ENCODE data around the gene WDR5B. TPM values are rescaled to one million over a fixed set of nuclear protein-coding genes. Genes with fewer than 3 reads are reported as not detected.

WDR5B gene
- total and polyA plus RNA-seq, 10 of the 15 experiments (the other 5 are each of a cell fraction or from before 2014, with no cell fraction given): 1.7 to 7.9 (median 3.3) TPM

DNA sequence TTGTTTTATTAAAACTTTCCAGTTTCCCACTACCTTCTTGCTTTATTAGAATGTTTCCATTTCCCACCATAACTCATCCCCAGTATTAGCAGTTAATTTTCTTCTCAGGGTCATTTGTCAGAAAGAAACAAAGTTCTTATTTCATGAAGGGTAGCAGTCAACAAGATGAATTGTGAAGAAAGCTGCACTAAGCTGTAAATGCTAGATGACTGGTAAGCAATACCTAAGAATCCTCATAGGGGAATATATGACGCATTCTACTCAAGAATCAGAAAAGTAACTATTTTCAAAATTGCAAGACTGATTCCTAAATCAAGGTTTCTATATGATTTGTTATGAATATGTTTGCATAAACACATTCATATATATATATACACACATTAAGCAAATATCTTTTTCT, 48.8 kb upstream of the WDR5B start:
- H3K4me2 ChIP-seq (ENCODE audit: control insufficient read depth, insufficient read depth): no peak overlapping the region
- BruUV-seq (replicated peaks): no TSS peak
- no peaks in the 10 kb centered on the region for H4K20me1 ChIP-seq (ENCODE audit: control insufficient read depth, insufficient read depth)
- POLR2A ChIA-PET: interaction anchor here (1.3 to 1.4 kb wide), 2 partner anchors 18 to 50 kb away, joined by 3 to 7 read pairs; partner anchors contain the start of gene KPNA1
- FAIRE-seq (no peak), DNase-seq (ENCODE audit: low read depth, low spot score) (no peak), ATAC-seq (no peak)
- no peak overlapping the region for H3K27ac ChIP-seq (ENCODE audit: control insufficient read depth, insufficient read depth)
- intact Hi-C loops (cut with micrococcal nuclease; ENCODE audit: unreplicated experiment) (loop anchor here (5.0 kb wide), 1 partner anchor 213 kb away; no protein-coding TSS in a partner anchor), in situ Hi-C loops (cut with MboI) (no loop called here)
- 95% methylated on average over 1 of the region's 1 CpG for WGBS (ENCODE audit: insufficient coverage, insufficient replicate concordance, low lambda C conversion rate, missing lambda C conversion rate)
- CTCF ChIA-PET: interaction anchor here (0.6 to 1.6 kb wide), 4 partner anchors 15 to 72 kb away, joined by 3 to 4 read pairs (median 3); no protein-coding TSS in a partner anchor
- H3K9me3 ChIP-seq (replicated peaks; ENCODE audit: control insufficient read depth, insufficient read depth, low read length): no peaks in the 10 kb centered on the region
- no peak for TF ChIP-seq SMC3 (IDR thresholded peaks at IDR 0.05; ENCODE audit: borderline replicate concordance, low read length)
- TF ChIP-seq SMAD1 (IDR thresholded peaks at IDR 0.05; ENCODE audit: low read depth, partially characterized antibody): no peak
- TF ChIP-seq RBBP5 (conservative IDR thresholded peaks at IDR 0.05): no peak
- TF ChIP-seq GABPA (IDR thresholded peaks at IDR 0.05; ENCODE audit: low read depth): no peak
- TF ChIP-seq ZNF687 (IDR thresholded peaks at IDR 0.05): no peak
- TF ChIP-seq HCFC1 (IDR thresholded peaks at IDR 0.05; ENCODE audit: low read length): no peak
- no peak for TF ChIP-seq CTCF (IDR thresholded peaks at IDR 0.05 in 2 of 3, conservative IDR thresholded peaks at IDR 0.05 in 1 of 3; ENCODE audit: control insufficient read depth in 2 of 3, extremely low read depth in 1 of 3, insufficient read depth in 1 of 3, low read depth in 3 of 3, low read length in 3 of 3)
- TF ChIP-seq CBX3 (IDR thresholded peaks at IDR 0.05; ENCODE audit: borderline replicate concordance, low read depth): no peak
- no peak for TF ChIP-seq ASH2L (IDR thresholded peaks at IDR 0.05; ENCODE audit: borderline replicate concordance, low read depth)
- TF ChIP-seq, protein P1, sequence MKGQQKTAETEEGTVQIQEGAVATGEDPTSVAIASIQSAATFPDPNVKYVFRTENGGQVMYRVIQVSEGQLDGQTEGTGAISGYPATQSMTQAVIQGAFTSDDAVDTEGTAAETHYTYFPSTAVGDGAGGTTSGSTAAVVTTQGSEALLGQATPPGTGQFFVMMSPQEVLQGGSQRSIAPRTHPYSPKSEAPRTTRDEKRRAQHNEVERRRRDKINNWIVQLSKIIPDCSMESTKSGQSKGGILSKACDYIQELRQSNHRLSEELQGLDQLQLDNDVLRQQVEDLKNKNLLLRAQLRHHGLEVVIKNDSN (IDR thresholded peaks at IDR 0.05; ENCODE audit: borderline replicate concordance, extremely low read length, insufficient read depth, low read depth, low read length): no peak
- TF ChIP-seq EZH2 (IDR thresholded peaks at IDR 0.05; ENCODE audit: borderline replicate concordance, control insufficient read depth, low read depth, low read length): no peak
- no peak for TF ChIP-seq EP300 (IDR thresholded peaks at IDR 0.05; ENCODE audit: borderline replicate concordance in 1 of 2, control insufficient read depth in 1 of 2, low read depth in 2 of 2, low read length in 2 of 2)
- no peak for TF ChIP-seq RFX5 (IDR thresholded peaks at IDR 0.05; ENCODE audit: low read depth, low read length)
- H3K36me3 ChIP-seq (ENCODE audit: control insufficient read depth in 2 of 2, insufficient read depth in 2 of 2, low read length in 1 of 2): peaks cover 0 to 13% of the 10 kb centered on the region in 2 experiments
- H3K9ac ChIP-seq (ENCODE audit: control insufficient read depth, insufficient read depth, low read length): no peak overlapping the region
- H3K4me1 ChIP-seq (ENCODE audit: control insufficient read depth, insufficient read depth, low read length): peaks cover 13% of the 10 kb centered on the region
- no peaks in the 10 kb centered on the region for H3K27me3 ChIP-seq (replicated peaks in 1 of 2; ENCODE audit: control insufficient read depth in 2 of 2, insufficient read depth in 2 of 2, low read length in 1 of 2)
- H3K79me2 ChIP-seq (ENCODE audit: control insufficient read depth, insufficient read depth, low read length): peaks cover 21% of the 10 kb centered on the region
- SMC1A ChIA-PET (ENCODE audit: uncharacterized antibody, unreplicated experiment): interaction anchor here (0.6 to 3.0 kb wide), 7 partner anchors 23 to 215 kb away, joined by 3 to 12 read pairs (median 3); partner anchors contain the start of gene PARP14
- no peak overlapping the region for H2AFZ ChIP-seq (ENCODE audit: control insufficient read depth, low read depth, low read length)
- RAD21 ChIA-PET (ENCODE audit: unreplicated experiment): no interaction called here
- H3K4me3 ChIP-seq: no peak overlapping the region

Measured in GM12878 (cell line).